GM12875 (cell line): ENCODE measurements around the gene ADAMTS7.

Experiments used
- H3K4me3 ChIP-seq: one replicate; pipeline ENCODE4 v1.5.1; 2011; ENCODE audit warnings: low read depth, low read length, control low read depth
- TF ChIP-seq, protein P1 (sequence below): IDR thresholded peaks from 2 replicates; pipeline ENCODE4 v1.5.1; 2011; ENCODE audit warnings: low read depth, mild to moderate bottlenecking, control low read depth, inconsistent platforms, low read length, moderate library complexity, borderline replicate concordance; ENCODE audit not compliant: insufficient read depth

The ADAMTS7 gene, protein sequence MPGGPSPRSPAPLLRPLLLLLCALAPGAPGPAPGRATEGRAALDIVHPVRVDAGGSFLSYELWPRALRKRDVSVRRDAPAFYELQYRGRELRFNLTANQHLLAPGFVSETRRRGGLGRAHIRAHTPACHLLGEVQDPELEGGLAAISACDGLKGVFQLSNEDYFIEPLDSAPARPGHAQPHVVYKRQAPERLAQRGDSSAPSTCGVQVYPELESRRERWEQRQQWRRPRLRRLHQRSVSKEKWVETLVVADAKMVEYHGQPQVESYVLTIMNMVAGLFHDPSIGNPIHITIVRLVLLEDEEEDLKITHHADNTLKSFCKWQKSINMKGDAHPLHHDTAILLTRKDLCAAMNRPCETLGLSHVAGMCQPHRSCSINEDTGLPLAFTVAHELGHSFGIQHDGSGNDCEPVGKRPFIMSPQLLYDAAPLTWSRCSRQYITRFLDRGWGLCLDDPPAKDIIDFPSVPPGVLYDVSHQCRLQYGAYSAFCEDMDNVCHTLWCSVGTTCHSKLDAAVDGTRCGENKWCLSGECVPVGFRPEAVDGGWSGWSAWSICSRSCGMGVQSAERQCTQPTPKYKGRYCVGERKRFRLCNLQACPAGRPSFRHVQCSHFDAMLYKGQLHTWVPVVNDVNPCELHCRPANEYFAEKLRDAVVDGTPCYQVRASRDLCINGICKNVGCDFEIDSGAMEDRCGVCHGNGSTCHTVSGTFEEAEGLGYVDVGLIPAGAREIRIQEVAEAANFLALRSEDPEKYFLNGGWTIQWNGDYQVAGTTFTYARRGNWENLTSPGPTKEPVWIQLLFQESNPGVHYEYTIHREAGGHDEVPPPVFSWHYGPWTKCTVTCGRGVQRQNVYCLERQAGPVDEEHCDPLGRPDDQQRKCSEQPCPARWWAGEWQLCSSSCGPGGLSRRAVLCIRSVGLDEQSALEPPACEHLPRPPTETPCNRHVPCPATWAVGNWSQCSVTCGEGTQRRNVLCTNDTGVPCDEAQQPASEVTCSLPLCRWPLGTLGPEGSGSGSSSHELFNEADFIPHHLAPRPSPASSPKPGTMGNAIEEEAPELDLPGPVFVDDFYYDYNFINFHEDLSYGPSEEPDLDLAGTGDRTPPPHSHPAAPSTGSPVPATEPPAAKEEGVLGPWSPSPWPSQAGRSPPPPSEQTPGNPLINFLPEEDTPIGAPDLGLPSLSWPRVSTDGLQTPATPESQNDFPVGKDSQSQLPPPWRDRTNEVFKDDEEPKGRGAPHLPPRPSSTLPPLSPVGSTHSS (N-terminal part only)

GRCh38 chr15:78811124-78811824, at the start of gene ADAMTS7:
Gene ADAMTS7 (minus strand): TSS chr15:78811464. CDS start chr15:78811220, 244 bp downstream.
- peak within 1 kb of the TSS; percentile 41 for H3K4me3 ChIP-seq
- TF ChIP-seq, protein P1, sequence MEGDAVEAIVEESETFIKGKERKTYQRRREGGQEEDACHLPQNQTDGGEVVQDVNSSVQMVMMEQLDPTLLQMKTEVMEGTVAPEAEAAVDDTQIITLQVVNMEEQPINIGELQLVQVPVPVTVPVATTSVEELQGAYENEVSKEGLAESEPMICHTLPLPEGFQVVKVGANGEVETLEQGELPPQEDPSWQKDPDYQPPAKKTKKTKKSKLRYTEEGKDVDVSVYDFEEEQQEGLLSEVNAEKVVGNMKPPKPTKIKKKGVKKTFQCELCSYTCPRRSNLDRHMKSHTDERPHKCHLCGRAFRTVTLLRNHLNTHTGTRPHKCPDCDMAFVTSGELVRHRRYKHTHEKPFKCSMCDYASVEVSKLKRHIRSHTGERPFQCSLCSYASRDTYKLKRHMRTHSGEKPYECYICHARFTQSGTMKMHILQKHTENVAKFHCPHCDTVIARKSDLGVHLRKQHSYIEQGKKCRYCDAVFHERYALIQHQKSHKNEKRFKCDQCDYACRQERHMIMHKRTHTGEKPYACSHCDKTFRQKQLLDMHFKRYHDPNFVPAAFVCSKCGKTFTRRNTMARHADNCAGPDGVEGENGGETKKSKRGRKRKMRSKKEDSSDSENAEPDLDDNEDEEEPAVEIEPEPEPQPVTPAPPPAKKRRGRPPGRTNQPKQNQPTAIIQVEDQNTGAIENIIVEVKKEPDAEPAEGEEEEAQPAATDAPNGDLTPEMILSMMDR, result peak; percentile 76

DNA sequence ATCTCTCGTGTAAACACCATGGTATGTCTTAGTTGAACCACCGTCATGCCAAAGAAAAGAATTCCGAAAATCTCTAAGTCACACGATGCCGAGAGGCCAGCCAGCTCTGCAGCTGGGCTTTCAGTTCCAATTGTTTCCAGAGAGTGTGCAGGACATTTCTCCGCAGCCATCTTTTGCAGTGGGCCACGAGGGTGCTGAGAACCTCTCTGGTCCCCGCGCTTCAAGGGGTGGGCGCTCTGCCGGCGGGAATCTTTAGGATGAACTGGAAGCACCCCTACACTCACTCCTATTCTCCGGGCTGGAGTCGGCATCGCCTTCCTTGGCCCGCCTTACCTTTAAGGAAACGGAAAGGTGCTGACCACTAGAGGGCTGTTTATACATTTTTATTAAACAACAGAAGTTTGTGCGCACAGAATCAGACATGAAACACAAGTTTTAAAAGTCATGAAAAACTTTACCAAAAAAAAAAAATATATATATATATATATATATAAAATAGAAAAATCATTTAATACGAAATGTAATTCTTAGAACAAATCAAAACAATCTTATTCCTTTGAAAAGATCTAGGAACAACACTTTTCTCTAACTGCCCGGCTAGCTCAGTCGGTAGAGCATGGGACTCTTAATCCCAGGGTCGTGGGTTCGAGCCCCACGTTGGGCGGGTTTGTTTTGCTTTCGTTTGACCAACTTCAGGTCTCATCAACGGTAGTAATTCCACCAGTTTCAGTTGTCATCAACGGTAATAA, 48.9 kb upstream of the ADAMTS7 start:
- TF ChIP-seq, protein P1, result peak; percentile 28; the same call in 1 of the 2 replicates
- peak overlapping the region; percentile 49 for H3K4me3 ChIP-seq

- TF ChIP-seq, protein P1, result no peak
- no peak overlapping the region for H3K4me3 ChIP-seq
Measured at GRCh38 chr15:78855746-78856145, 44.5 kb upstream of the ADAMTS7 start.

GRCh38 chr15:78854833-78855372, 43.6 kb upstream of the ADAMTS7 start:
- TF ChIP-seq, protein P1, result no peak
- H3K4me3 ChIP-seq, result no peak overlapping the region

GRCh38 chr15:78853500-78853899, 42.2 kb upstream of the ADAMTS7 start:
- TF ChIP-seq, protein P1, result no peak
- no peak overlapping the region for H3K4me3 ChIP-seq
